HepG2 (cell line): Measurements from ENCODE around the gene KDM4B. TPM values are rescaled to one million over a fixed set of nuclear protein-coding genes. Genes with fewer than 3 reads are reported as not detected.
A peak's percentile ranks its signal among the peaks of the same experiment; 100 is the strongest.

Experiments
- ATAC-seq: fragments of 200-7000 bp; cut with Tn5 transposase; 3 replicates; pipeline ENCODE4 v1.9.1; 2020; ENCODE audit warnings: mild to moderate bottlenecking, moderate library complexity
- BruUV-seq: library from RNA; stranded (reverse); fragments of 400-500 nt; replicated peaks from 2 replicates; lab custom pipeline; 2021; lab: Mats Ljungman, UMichigan
- CTCF ChIA-PET: fragments of 300-600 bp; formaldehyde crosslinking; extraction: SDS; loops from one replicate; lab custom pipeline; 2021; ENCODE audit warnings: low total read pairs, inconsistent platforms, low intra/inter-chr PET ratio; lab: Yijun Ruan, JAX
- POLR2A ChIA-PET: fragments of 350-600 bp; sonication (Branson Sonifier 250); formaldehyde crosslinking; loops from one replicate; lab custom pipeline; 2020; ENCODE audit warnings: antibody characterized with exemption, inconsistent platforms; lab: Yijun Ruan, JAX
- DNase-seq: peaks from one replicate; pipeline ENCODE4 v3.0.0-alpha.2; 2015; ENCODE audit warnings: low spot score
- FAIRE-seq: peaks from 3 replicates; lab custom pipeline; 2011; peaks lifted over from hg19 to GRCh38; lab: Jason Lieb, UNC
- H2AFZ ChIP-seq: one replicate; pipeline ENCODE4 v1.6.1; 2011; ENCODE audit warnings: low read length, inconsistent platforms
- H3K27ac ChIP-seq: fragments of 300-600 bp; 3 replicates; pipeline ENCODE4 v1.8.0; 2011; ENCODE audit warnings: mixed run types, mild to moderate bottlenecking, mixed read lengths, low read length, inconsistent platforms; ENCODE audit not compliant: insufficient read depth; ENCODE audit errors: extremely low read length
- H3K27me3 ChIP-seq, 2 experiments: fragments of 200-600 bp in 1 of 2; 2 replicates in 1 of 2; 3 replicates in 1 of 2; pipeline versions ENCODE4 v1.6.0 to v1.8.0; 2011; ENCODE audit warnings: low read length in 2 of 2, mild to moderate bottlenecking in 2 of 2, moderate library complexity in 2 of 2, inconsistent platforms in 1 of 2; ENCODE audit not compliant: insufficient read depth in 2 of 2, control insufficient read depth in 1 of 2
- H3K36me3 ChIP-seq, 2 experiments: fragments of 200-600 bp in 1 of 2; replicated peaks in 1 of 2; 2 replicates in 1 of 2; 3 replicates in 1 of 2; pipeline versions ENCODE4 v1.5.1 to v1.8.0; 2011; ENCODE audit warnings: low read length in 2 of 2, inconsistent platforms in 1 of 2; ENCODE audit not compliant: insufficient read depth in 2 of 2, control insufficient read depth in 1 of 2
- H3K4me1 ChIP-seq: 2 replicates; pipeline ENCODE4 v1.5.1; 2012; ENCODE audit warnings: low read length, inconsistent platforms; ENCODE audit not compliant: insufficient read depth
- H3K4me2 ChIP-seq: 2 replicates; pipeline ENCODE4 v1.6.0; 2011; ENCODE audit warnings: low read depth, low read length, inconsistent platforms
- H3K4me3 ChIP-seq, 3 experiments: fragments of 200-600 bp in 1 of 3; sonication (generic), shearing (Covaris generic) in 1 of 3; replicated peaks in 1 of 3; 2 replicates each; pipeline ENCODE4 v1.5.1; 2011 to 2016; ENCODE audit warnings: low read length in 3 of 3, inconsistent platforms in 2 of 3, low read depth in 2 of 3, mild to moderate bottlenecking in 2 of 3, control low read depth in 1 of 3, mixed read lengths in 1 of 3; ENCODE audit not compliant: insufficient read depth in 1 of 3
- H3K79me2 ChIP-seq: one replicate; pipeline ENCODE4 v1.6.1; 2011; ENCODE audit warnings: low read length, inconsistent platforms; ENCODE audit not compliant: insufficient read depth
- H3K9ac ChIP-seq: 2 replicates; pipeline ENCODE4 v1.6.0; 2011; ENCODE audit warnings: mild to moderate bottlenecking, low read depth, low read length, inconsistent platforms; ENCODE audit not compliant: insufficient read depth
- H3K9me3 ChIP-seq: 2 replicates; pipeline ENCODE4 v1.5.1; 2012; ENCODE audit warnings: mild to moderate bottlenecking, low read length
- H4K20me1 ChIP-seq: 2 replicates; pipeline ENCODE4 v1.6.0; 2011; ENCODE audit warnings: inconsistent platforms, mild to moderate bottlenecking, low read length, moderate library complexity; ENCODE audit not compliant: insufficient read depth
- HNF4G ChIP-seq, 2 experiments: sonication (generic) in 1 of 2; formaldehyde crosslinking in 1 of 2; IDR thresholded peaks; 2 replicates each; pipeline versions ENCODE4 v1.4.0 to v1.6.1; 2011 to 2020; ENCODE audit warnings: borderline replicate concordance in 2 of 2, low read depth in 2 of 2, mild to moderate bottlenecking in 2 of 2, low read length in 1 of 2, missing genetic modification reagents in 1 of 2, moderate library complexity in 1 of 2
- HNRNPK ChIP-seq: fragments of 200-400 bp; formaldehyde crosslinking; IDR thresholded peaks from 2 replicates; pipeline ENCODE4 v1.6.1; 2018; ENCODE audit warnings: low read length, low read depth, moderate library complexity, mild to moderate bottlenecking; ENCODE audit not compliant: poor library complexity, severe bottlenecking
- KLF13 ChIP-seq: sonication (generic); formaldehyde crosslinking; IDR thresholded peaks from 2 replicates; pipeline ENCODE4 v1.4.0; 2020; ENCODE audit warnings: mild to moderate bottlenecking, missing genetic modification reagents
- RXRA ChIP-seq: sonication (generic); formaldehyde crosslinking; IDR thresholded peaks from 2 replicates; pipeline ENCODE4 v1.5.1; 2020; ENCODE audit warnings: missing genetic modification reagents
- SMC3 ChIP-seq: IDR thresholded peaks from 2 replicates; pipeline ENCODE4 v1.6.1; 2011; ENCODE audit warnings: low read length, improper control_type of control experiment
- STAT5B ChIP-seq: sonication (generic); formaldehyde crosslinking; IDR thresholded peaks from 2 replicates; pipeline ENCODE4 v1.4.0; 2020; ENCODE audit warnings: missing genetic modification reagents
- TBP ChIP-seq: sonication (generic); formaldehyde crosslinking; IDR thresholded peaks from 2 replicates; pipeline ENCODE4 v1.5.0; 2020; ENCODE audit warnings: missing genetic modification reagents
- ZBTB21 ChIP-seq: sonication (generic); formaldehyde crosslinking; IDR thresholded peaks from 2 replicates; pipeline ENCODE4 v1.4.0; 2020; ENCODE audit warnings: missing genetic modification reagents
- ZBTB3 ChIP-seq: sonication (generic); formaldehyde crosslinking; IDR thresholded peaks from 2 replicates; pipeline ENCODE4 v1.4.0; 2020; ENCODE audit warnings: low read depth, mild to moderate bottlenecking, moderate library complexity, missing genetic modification reagents, borderline replicate concordance
- ZNF317 ChIP-seq: sonication (generic); formaldehyde crosslinking; IDR thresholded peaks from 2 replicates; pipeline ENCODE4 v1.5.0; 2020; ENCODE audit warnings: mild to moderate bottlenecking, missing genetic modification reagents
- ZNF510 ChIP-seq: sonication (generic); formaldehyde crosslinking; IDR thresholded peaks from 2 replicates; pipeline ENCODE4 v1.4.0; 2020; ENCODE audit warnings: low read depth, mild to moderate bottlenecking, missing genetic modification reagents
- ZNF567 ChIP-seq: sonication (generic); formaldehyde crosslinking; IDR thresholded peaks from 2 replicates; pipeline ENCODE4 v1.8.1; 2023; ENCODE audit warnings: mild to moderate bottlenecking, missing genetic modification reagents, borderline replicate concordance
- ZNF629 ChIP-seq: sonication (generic); formaldehyde crosslinking; conservative IDR thresholded peaks from 2 replicates; pipeline ENCODE4 v1.5.0; 2020; ENCODE audit warnings: missing genetic modification reagents
- ZNF839 ChIP-seq: sonication (generic); formaldehyde crosslinking; IDR thresholded peaks from 2 replicates; pipeline ENCODE4 v1.4.0; 2020; ENCODE audit warnings: missing genetic modification reagents, mild to moderate bottlenecking, borderline replicate concordance
- WGBS: methylation state at CpG from one replicate; pipeline ENCODE4 v1.1.6; 2017; ENCODE audit warnings: low lambda C conversion rate; 5-methylcytosine and 5-hydroxymethylcytosine counted together
- in situ Hi-C: cut with HindIII; loops from 2 replicates; pipeline ENCODE4 v1.10.0; 2017; ENCODE audit warnings: low pct_unique_long_range_greater_than_20kb; ENCODE audit not compliant: extremely low pct_ligation_motif_present
- intact Hi-C: fragments of 100-400 bp; cut with micrococcal nuclease; formaldehyde crosslinking; loops from one replicate; pipeline ENCODE4 v1.10.0; 2022; ENCODE audit not compliant: unreplicated experiment
- polyA plus RNA-seq, 8 experiments: library from polyadenylated mRNA; depleted of rRNA in 3 of 8; stranded (reverse) in 7 of 8; unstranded in 1 of 8; fragments of >200 nt; fragmentation: Illumina TruSeq in 4 of 8; extraction: Trizol in 4 of 8; gene quantifications; 2 replicates each; pipeline versions ENCODE4 v1.2.1 to v1.2.3, GENCODE V29; 2011 to 2016; ENCODE audit warnings: low read depth in 4 of 8, missing spikeins in 1 of 8, mixed read lengths in 1 of 8; ENCODE audit not compliant: insufficient read depth in 1 of 8
- total RNA-seq, 5 experiments: library from RNA; depleted of rRNA; stranded (reverse); fragments of >200 nt; fragmentation: Illumina TruSeq; extraction: Trizol; gene quantifications; 2 replicates each; pipeline ENCODE4 v1.2.3, GENCODE V29; 2016; ENCODE audit warnings: low read depth in 1 of 5
- TF ChIP-seq, protein P1 (sequence below): sonication (generic); formaldehyde crosslinking; IDR thresholded peaks from 2 replicates; pipeline ENCODE4 v1.4.0; 2020; ENCODE audit warnings: missing genetic modification reagents
- TF ChIP-seq, protein P2 (sequence below), 2 experiments: sonication (generic) in 1 of 2; formaldehyde crosslinking in 1 of 2; IDR thresholded peaks; 2 replicates each; pipeline versions ENCODE4 v1.4.0 to v1.6.1; 2016 to 2020; ENCODE audit warnings: borderline replicate concordance in 1 of 2, low read depth in 1 of 2, mild to moderate bottlenecking in 1 of 2, missing genetic modification reagents in 1 of 2
- TF ChIP-seq, protein P3 (sequence below): sonication (generic); formaldehyde crosslinking; IDR thresholded peaks from 2 replicates; pipeline ENCODE4 v1.5.0; 2020; ENCODE audit warnings: mild to moderate bottlenecking, low read depth, missing genetic modification reagents, borderline replicate concordance

The KDM4B gene
- total and polyA plus RNA-seq, 2 of the 13 experiments (the other 11 are each of a cell fraction or from before 2014, with no cell fraction given), result 4.9 to 14.6 TPM

DNA sequence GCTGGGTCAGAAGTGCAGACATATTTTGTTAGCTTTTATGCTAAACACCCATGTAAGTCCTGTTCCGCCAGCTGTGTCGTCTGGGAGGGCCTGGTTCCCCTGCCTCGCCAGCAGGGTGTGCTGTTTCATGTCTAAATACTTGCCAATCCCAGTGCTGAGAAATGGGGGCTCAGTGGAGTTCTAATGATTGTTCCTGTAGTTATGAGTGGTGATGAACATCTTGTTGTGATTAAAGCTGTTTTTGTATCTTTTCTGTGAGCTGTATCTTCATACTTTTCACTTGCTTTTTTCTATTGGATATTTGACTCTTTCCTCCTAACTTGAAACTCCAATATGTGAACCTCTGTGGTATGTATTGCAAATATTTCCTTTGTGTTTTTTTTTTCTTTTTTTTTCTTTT, 32.7 kb downstream of the KDM4B start:
- POLR2A ChIA-PET, result interaction anchor here (1.0 to 1.8 kb wide), 3 partner anchors 30 to 33 kb away, joined by 5 to 9 read pairs (median 7); partner anchors contain the start of gene KDM4B
- peak overlapping the region; percentile 55; the same call in 1 of the 2 replicates for H3K4me2 ChIP-seq
- CTCF ChIA-PET, result interaction anchor here (2.5 kb wide), 1 partner anchor 29 kb away, joined by 46 read pairs; no protein-coding TSS in a partner anchor
- FAIRE-seq (peak; percentile 85), DNase-seq (peak; percentile 58), ATAC-seq (peak; percentile 78)
- H3K27me3 ChIP-seq, result no peaks in the 10 kb centered on the region
- peaks cover 34% of the 10 kb centered on the region for H4K20me1 ChIP-seq
- H3K36me3 ChIP-seq, result peaks cover 3% of the 10 kb centered on the region in 2 experiments; a peak in 2 of 5 replicates
- no peak overlapping the region for H3K9ac ChIP-seq
- in situ Hi-C loops, result no loop called here
- intact Hi-C loops, result loop anchor here (2.0 kb wide), 1 partner anchor 29 kb away; no protein-coding TSS in a partner anchor
- H3K27ac ChIP-seq, result peak overlapping the region; percentile 49
- no peak overlapping the region for H3K4me3 ChIP-seq
- 54% methylated on average over 3 of the region's 3 CpGs for WGBS
- peaks cover 27% of the 10 kb centered on the region for H3K4me1 ChIP-seq
- no peak overlapping the region for H2AFZ ChIP-seq
- H3K79me2 ChIP-seq, result peaks cover 48% of the 10 kb centered on the region
- H3K9me3 ChIP-seq, result no peaks in the 10 kb centered on the region
- no TSS peak for BruUV-seq
- TF ChIP-seq TBP (no peak), RXRA (CRISPR knock-in tag) (no peak), ZBTB3 (CRISPR knock-in tag) (no peak), HNF4G (IDR thresholded peaks at IDR 0.05; ENCODE audit: borderline replicate concordance, low read depth, low read length) (no peak), HNF4G (CRISPR knock-in tag; IDR thresholded peaks at IDR 0.05; ENCODE audit: borderline replicate concordance, low read depth) (no peak), ZNF567 (CRISPR knock-in tag) (no peak), ZNF510 (CRISPR knock-in tag) (no peak), KLF13 (CRISPR knock-in tag) (no peak), ZBTB21 (CRISPR knock-in tag) (no peak), STAT5B (CRISPR knock-in tag) (no peak), SMC3 (peak; percentile 54), ZNF839 (CRISPR knock-in tag) (no peak), HNRNPK (no peak), ZNF629 (CRISPR knock-in tag) (peak; percentile 88), ZNF317 (CRISPR knock-in tag) (no peak)
- TF ChIP-seq, protein P1, sequence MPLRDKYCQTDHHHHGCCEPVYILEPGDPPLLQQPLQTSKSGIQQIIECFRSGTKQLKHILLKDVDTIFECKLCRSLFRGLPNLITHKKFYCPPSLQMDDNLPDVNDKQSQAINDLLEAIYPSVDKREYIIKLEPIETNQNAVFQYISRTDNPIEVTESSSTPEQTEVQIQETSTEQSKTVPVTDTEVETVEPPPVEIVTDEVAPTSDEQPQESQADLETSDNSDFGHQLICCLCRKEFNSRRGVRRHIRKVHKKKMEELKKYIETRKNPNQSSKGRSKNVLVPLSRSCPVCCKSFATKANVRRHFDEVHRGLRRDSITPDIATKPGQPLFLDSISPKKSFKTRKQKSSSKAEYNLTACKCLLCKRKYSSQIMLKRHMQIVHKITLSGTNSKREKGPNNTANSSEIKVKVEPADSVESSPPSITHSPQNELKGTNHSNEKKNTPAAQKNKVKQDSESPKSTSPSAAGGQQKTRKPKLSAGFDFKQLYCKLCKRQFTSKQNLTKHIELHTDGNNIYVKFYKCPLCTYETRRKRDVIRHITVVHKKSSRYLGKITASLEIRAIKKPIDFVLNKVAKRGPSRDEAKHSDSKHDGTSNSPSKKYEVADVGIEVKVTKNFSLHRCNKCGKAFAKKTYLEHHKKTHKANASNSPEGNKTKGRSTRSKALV, result no peak
- TF ChIP-seq, protein P2, sequence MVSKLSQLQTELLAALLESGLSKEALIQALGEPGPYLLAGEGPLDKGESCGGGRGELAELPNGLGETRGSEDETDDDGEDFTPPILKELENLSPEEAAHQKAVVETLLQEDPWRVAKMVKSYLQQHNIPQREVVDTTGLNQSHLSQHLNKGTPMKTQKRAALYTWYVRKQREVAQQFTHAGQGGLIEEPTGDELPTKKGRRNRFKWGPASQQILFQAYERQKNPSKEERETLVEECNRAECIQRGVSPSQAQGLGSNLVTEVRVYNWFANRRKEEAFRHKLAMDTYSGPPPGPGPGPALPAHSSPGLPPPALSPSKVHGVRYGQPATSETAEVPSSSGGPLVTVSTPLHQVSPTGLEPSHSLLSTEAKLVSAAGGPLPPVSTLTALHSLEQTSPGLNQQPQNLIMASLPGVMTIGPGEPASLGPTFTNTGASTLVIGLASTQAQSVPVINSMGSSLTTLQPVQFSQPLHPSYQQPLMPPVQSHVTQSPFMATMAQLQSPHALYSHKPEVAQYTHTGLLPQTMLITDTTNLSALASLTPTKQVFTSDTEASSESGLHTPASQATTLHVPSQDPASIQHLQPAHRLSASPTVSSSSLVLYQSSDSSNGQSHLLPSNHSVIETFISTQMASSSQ (IDR thresholded peaks at IDR 0.05; ENCODE audit: low read depth), result no peak
- TF ChIP-seq, protein P2 (CRISPR knock-in tag; IDR thresholded peaks at IDR 0.05; ENCODE audit: borderline replicate concordance), result no peak
- TF ChIP-seq, protein P3, sequence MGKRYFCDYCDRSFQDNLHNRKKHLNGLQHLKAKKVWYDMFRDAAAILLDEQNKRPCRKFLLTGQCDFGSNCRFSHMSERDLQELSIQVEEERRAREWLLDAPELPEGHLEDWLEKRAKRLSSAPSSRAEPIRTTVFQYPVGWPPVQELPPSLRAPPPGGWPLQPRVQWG (CRISPR knock-in tag), result no peak
